H9 (cell line): ENCODE data around the gene ASPG. TPM values are rescaled to one million over a fixed set of nuclear protein-coding genes. Genes with fewer than 3 reads are reported as not detected.

Experiments
- DNase-seq: peaks from one replicate; pipeline ENCODE4 v3.0.0-alpha.2; 2017
- H2AFZ ChIP-seq: one replicate; pipeline ENCODE4 v1.6.1; 2013; ENCODE audit warnings: mild to moderate bottlenecking, low read length, control low read depth, moderate library complexity
- H2AK5ac ChIP-seq: 2 replicates; pipeline ENCODE4 v1.6.1; 2013; ENCODE audit warnings: low read length, control low read depth, mixed read lengths; ENCODE audit not compliant: insufficient read length
- H2BK120ac ChIP-seq: one replicate; pipeline ENCODE4 v1.6.1; 2013; ENCODE audit warnings: low read depth, mild to moderate bottlenecking, low read length, control low read depth, inconsistent platforms; ENCODE audit not compliant: poor library complexity, severe bottlenecking
- H2BK12ac ChIP-seq: 2 replicates; pipeline ENCODE4 v1.6.1; 2013; ENCODE audit warnings: low read length, control low read depth, mixed read lengths, low read depth; ENCODE audit not compliant: insufficient read length
- H2BK15ac ChIP-seq: 2 replicates; pipeline ENCODE4 v1.6.1; 2013; ENCODE audit warnings: low read depth, low read length, control low read depth
- H2BK20ac ChIP-seq: one replicate; pipeline ENCODE4 v1.6.1; 2013; ENCODE audit warnings: low read depth, mild to moderate bottlenecking, low read length, control low read depth, inconsistent platforms; ENCODE audit not compliant: poor library complexity, severe bottlenecking
- H2BK5ac ChIP-seq: 2 replicates; pipeline ENCODE4 v1.6.1; 2013; ENCODE audit warnings: low read length, control low read depth, mixed read lengths; ENCODE audit not compliant: insufficient read length
- H3K14ac ChIP-seq: 2 replicates; pipeline ENCODE4 v1.6.1; 2013; ENCODE audit warnings: low read length, control low read depth; ENCODE audit not compliant: insufficient read depth
- H3K18ac ChIP-seq: 2 replicates; pipeline ENCODE4 v1.6.1; 2013; ENCODE audit warnings: low read depth, mild to moderate bottlenecking, mixed read lengths, low read length, control low read depth; ENCODE audit not compliant: insufficient read length
- H3K23ac ChIP-seq: 2 replicates; pipeline ENCODE4 v1.6.1; 2013; ENCODE audit warnings: low read length, control low read depth, mixed read lengths, low read depth; ENCODE audit not compliant: insufficient read length
- H3K23me2 ChIP-seq: 2 replicates; pipeline ENCODE4 v1.6.1; 2013; ENCODE audit warnings: low read depth, mild to moderate bottlenecking, mixed read lengths, low read length, control low read depth; ENCODE audit not compliant: insufficient read length, poor library complexity, severe bottlenecking
- H3K27ac ChIP-seq: 2 replicates; pipeline ENCODE4 v1.5.1; 2013; ENCODE audit warnings: low read length, control low read depth, mixed read lengths, low read depth; ENCODE audit not compliant: insufficient read length
- H3K27me3 ChIP-seq: 2 replicates; pipeline ENCODE4 v1.6.1; 2013; ENCODE audit warnings: low read length, control low read depth, inconsistent platforms; ENCODE audit not compliant: insufficient read depth
- H3K4ac ChIP-seq: 2 replicates; pipeline ENCODE4 v1.6.1; 2013; ENCODE audit warnings: low read depth, mild to moderate bottlenecking, control low read depth, inconsistent platforms, low read length, moderate library complexity
- H3K4me1 ChIP-seq: 2 replicates; pipeline ENCODE4 v1.6.1; 2013; ENCODE audit warnings: low read length, control low read depth, inconsistent platforms; ENCODE audit not compliant: insufficient read depth
- H3K4me2 ChIP-seq: 2 replicates; pipeline ENCODE4 v1.6.1; 2013; ENCODE audit warnings: low read length, control low read depth, mixed read lengths; ENCODE audit not compliant: insufficient read length, insufficient read depth
- H3K56ac ChIP-seq: 2 replicates; pipeline ENCODE4 v1.6.1; 2013; ENCODE audit warnings: low read depth, mild to moderate bottlenecking, mixed read lengths, low read length, control low read depth; ENCODE audit not compliant: insufficient read length
- H3K79me1 ChIP-seq: 2 replicates; pipeline ENCODE4 v1.6.1; 2013; ENCODE audit warnings: low read depth, mild to moderate bottlenecking, moderate library complexity, low read length, control low read depth, inconsistent platforms; ENCODE audit not compliant: insufficient read depth, poor library complexity, severe bottlenecking
- H3K79me2 ChIP-seq: 2 replicates; pipeline ENCODE4 v1.6.1; 2013; ENCODE audit warnings: low read length, control low read depth, inconsistent platforms; ENCODE audit not compliant: insufficient read depth
- H3K9ac ChIP-seq: 2 replicates; pipeline ENCODE4 v1.6.1; 2013; ENCODE audit warnings: low read length, control low read depth, mixed read lengths; ENCODE audit not compliant: insufficient read length; ENCODE audit errors: extremely low read depth
- H3K9me3 ChIP-seq: one replicate; pipeline ENCODE4 v1.6.1; 2013; ENCODE audit warnings: low read depth, low read length, inconsistent platforms; ENCODE audit not compliant: control insufficient read depth
- H3T11ph ChIP-seq: one replicate; pipeline ENCODE4 v1.6.1; 2013; ENCODE audit warnings: mild to moderate bottlenecking, low read length, control low read depth, inconsistent platforms
- H4K20me1 ChIP-seq: one replicate; pipeline ENCODE4 v1.6.1; 2013; ENCODE audit not compliant: control insufficient read depth, insufficient read length, insufficient read depth
- H4K5ac ChIP-seq: 2 replicates; pipeline ENCODE4 v1.6.1; 2013; ENCODE audit warnings: low read depth, mild to moderate bottlenecking, mixed read lengths, low read length, control low read depth; ENCODE audit not compliant: insufficient read length
- H4K8ac ChIP-seq: replicated peaks from 2 replicates; pipeline ENCODE4 v1.6.1; 2013; ENCODE audit warnings: low read length, control low read depth, mixed read lengths, low read depth; ENCODE audit not compliant: insufficient read length
- H4K91ac ChIP-seq: 2 replicates; pipeline ENCODE4 v1.6.1; 2013; ENCODE audit warnings: low read depth, mild to moderate bottlenecking, moderate library complexity, mixed read lengths, low read length, control low read depth; ENCODE audit not compliant: insufficient read length
- H3K27ac Mint-ChIP-seq, 3 experiments: 2 replicates in 2 of 3; 3 replicates in 1 of 3; pipeline ENCODE4 v1.8.0; 2020 to 2021; ENCODE audit warnings: mixed read lengths in 3 of 3, mild to moderate bottlenecking in 1 of 3, moderate library complexity in 1 of 3
- H3K27me3 Mint-ChIP-seq: 2 replicates; pipeline ENCODE4 v1.8.0; 2021; ENCODE audit warnings: low read depth, mild to moderate bottlenecking, moderate library complexity, mixed read lengths
- H3K36me3 Mint-ChIP-seq, 3 experiments: 2 replicates in 2 of 3; 3 replicates in 1 of 3; pipeline ENCODE4 v1.8.0; 2020 to 2021; ENCODE audit warnings: low read depth in 3 of 3, mixed read lengths in 3 of 3; ENCODE audit not compliant: insufficient read depth in 1 of 3
- H3K4me1 Mint-ChIP-seq, 2 experiments: 2 replicates each; pipeline ENCODE4 v1.8.0; 2020; ENCODE audit warnings: mixed read lengths in 2 of 2
- H3K4me3 Mint-ChIP-seq, 2 experiments: 2 replicates in 1 of 2; 3 replicates in 1 of 2; pipeline ENCODE4 v1.8.0; 2020 to 2021; ENCODE audit warnings: mild to moderate bottlenecking in 2 of 2, mixed read lengths in 2 of 2, moderate library complexity in 1 of 2
- H3K9me3 Mint-ChIP-seq, 2 experiments: 2 replicates in 1 of 2; 3 replicates in 1 of 2; pipeline ENCODE4 v1.8.0; 2020; ENCODE audit warnings: mild to moderate bottlenecking in 2 of 2, mixed read lengths in 2 of 2, moderate library complexity in 1 of 2
- CTCF ChIP-seq: fragments of 200-600 bp; sonication (generic); conservative IDR thresholded peaks from 3 replicates; pipeline ENCODE4 v1.8.0; 2021; ENCODE audit warnings: antibody characterized with exemption, mild to moderate bottlenecking
- WGBS: extraction: QIAGEN DNeasy Blood & Tissue Kit; methylation state at CpG from one replicate; pipeline ENCODE4 v1.1.7; 2013; ENCODE audit warnings: missing lambda C conversion rate, low lambda C conversion rate, mixed read lengths; ENCODE audit not compliant: insufficient read length; ENCODE audit errors: extremely low coverage; 5-methylcytosine and 5-hydroxymethylcytosine counted together
- total RNA-seq: library from RNA; stranded (reverse); gene quantifications from 2 replicates; pipeline ENCODE4 v1.2.1, GENCODE V29; 2021

The ASPG gene
- total RNA-seq, 1 experiment from 2014 or later: 0.33 TPM

- no peaks in the 10 kb centered on the region for H3K23me2 ChIP-seq
- H4K5ac ChIP-seq: no peak overlapping the region
- no peak for DNase-seq
- H3K27ac ChIP-seq: no peak overlapping the region
- no peak overlapping the region for H4K8ac ChIP-seq
- no peak overlapping the region for H2BK15ac ChIP-seq
- TF ChIP-seq CTCF: no peak
- H3K27me3 Mint-ChIP-seq: no peaks in the 10 kb centered on the region
- H2AFZ ChIP-seq: no peak overlapping the region
- no peak overlapping the region for H3K4me3 Mint-ChIP-seq
- H3K4me1 Mint-ChIP-seq: peaks cover 4 to 6% of the 10 kb centered on the region in 2 experiments; a peak in 3 of 4 replicates
- peaks cover 5 to 11% (median 5%) of the 10 kb centered on the region in 3 experiments; a peak in 6 of 7 replicates for H3K36me3 Mint-ChIP-seq
- H3K4ac ChIP-seq: no peak overlapping the region
- H3K18ac ChIP-seq: no peak overlapping the region
- H3K4me1 ChIP-seq: no peaks in the 10 kb centered on the region
- H2BK120ac ChIP-seq: no peak overlapping the region
- H3K4me2 ChIP-seq: no peak overlapping the region
- H2BK12ac ChIP-seq: no peak overlapping the region
- no peaks in the 10 kb centered on the region for H3K27me3 ChIP-seq
- no peak overlapping the region for H4K91ac ChIP-seq
- H2BK20ac ChIP-seq: no peak overlapping the region
- H3T11ph ChIP-seq: no peak overlapping the region
- H3K9me3 ChIP-seq: no peaks in the 10 kb centered on the region
- H3K9ac ChIP-seq: no peak overlapping the region
- H2AK5ac ChIP-seq: no peak overlapping the region
- no peaks in the 10 kb centered on the region for H4K20me1 ChIP-seq
- H3K23ac ChIP-seq: no peak overlapping the region
- H3K14ac ChIP-seq: no peak overlapping the region; the same call in 1 of the 2 replicates
- no peaks in the 10 kb centered on the region for H3K79me1 ChIP-seq
- H2BK5ac ChIP-seq: no peak overlapping the region
- peak overlapping the region in 1 of 3 experiments; percentile 50; a peak in 3 of 7 replicates for H3K27ac Mint-ChIP-seq
- WGBS: no CpG with 5 or more reads among the region's 5 CpGs
- H3K56ac ChIP-seq: no peak overlapping the region
- no peaks in the 10 kb centered on the region for H3K79me2 ChIP-seq
- no peaks in the 10 kb centered on the region for H3K9me3 Mint-ChIP-seq
Measured at GRCh38 chr14:104156142-104156541, 70.6 kb downstream of the ASPG start.
